HEK293 (cell line): ENCODE results near the gene CORO6.
A peak's percentile ranks its signal among the peaks of the same experiment; 100 is the strongest.

Experiments
- CTCF ChIA-PET: fragments of 350-600 bp; formaldehyde crosslinking; extraction: SDS; loops from one replicate; lab custom pipeline; 2021; ENCODE audit warnings: antibody characterized with exemption; lab: Yijun Ruan, JAX
- POLR2A ChIA-PET: fragments of 300-600 bp; formaldehyde crosslinking; extraction: SDS; loops from one replicate; lab custom pipeline; 2020; ENCODE audit warnings: antibody characterized with exemption, inconsistent platforms; lab: Yijun Ruan, JAX
- H3K27ac ChIP-seq: fragments of 200-500 bp; sonication (Bioruptor generic); 2 replicates; pipeline ENCODE4 v1.5.1; 2014; ENCODE audit warnings: low read depth, low read length, control low read depth, inconsistent platforms; ENCODE audit errors: extremely low read depth
- H3K36me3 ChIP-seq, 2 experiments: fragments of 200-500 bp in 1 of 2; sonication (Bioruptor generic) in 1 of 2; 1 replicate in 1 of 2; 2 replicates in 1 of 2; pipeline ENCODE4 v1.5.1; 2014 to 2017; ENCODE audit warnings: inconsistent platforms in 2 of 2, low read length in 2 of 2; ENCODE audit not compliant: control insufficient read depth in 2 of 2, insufficient read depth in 1 of 2
- H3K4me1 ChIP-seq: fragments of 200-500 bp; sonication (Bioruptor generic); 2 replicates; pipeline ENCODE4 v1.5.1; 2014; ENCODE audit warnings: mild to moderate bottlenecking, low read length, inconsistent platforms; ENCODE audit not compliant: control insufficient read depth, insufficient read depth
- H3K4me3 ChIP-seq: 2 replicates; pipeline ENCODE4 v1.5.1; 2011; ENCODE audit warnings: low read depth, mild to moderate bottlenecking, control low read depth, low read length, moderate library complexity
- H3K9me3 ChIP-seq: fragments of 200-500 bp; sonication (Bioruptor generic); 2 replicates; pipeline ENCODE4 v1.5.1; 2014; ENCODE audit warnings: low read depth, low read length, inconsistent platforms; ENCODE audit not compliant: control insufficient read depth, insufficient read depth
- GLIS2 ChIP-seq: fragments of 450-650 bp; formaldehyde crosslinking; IDR thresholded peaks from 2 replicates; pipeline ENCODE4 v1.5.1; 2016; ENCODE audit warnings: missing biosample characterization, missing genetic modification characterization
- KLF10 ChIP-seq: fragments of 450-650 bp; IDR thresholded peaks from 2 replicates; pipeline ENCODE4 v1.5.1; 2018; ENCODE audit warnings: missing biosample characterization, mild to moderate bottlenecking, missing genetic modification characterization
- KLF9 ChIP-seq: fragments of 450-650 bp; formaldehyde crosslinking; IDR thresholded peaks from 2 replicates; pipeline ENCODE4 v1.5.1; 2016; ENCODE audit warnings: missing biosample characterization, missing genetic modification characterization, low read depth
- MEIS1 ChIP-seq: sonication (generic); formaldehyde crosslinking; IDR thresholded peaks from 2 replicates; pipeline ENCODE4 v1.8.1; 2022; ENCODE audit warnings: missing genetic modification reagents, mild to moderate bottlenecking, borderline replicate concordance
- SP2 ChIP-seq: fragments of 450-650 bp; formaldehyde crosslinking; IDR thresholded peaks from 2 replicates; pipeline ENCODE4 v1.5.1; 2016; ENCODE audit warnings: missing biosample characterization, missing genetic modification characterization
- SP3 ChIP-seq: fragments of 450-650 bp; formaldehyde crosslinking; IDR thresholded peaks from 2 replicates; pipeline ENCODE4 v1.5.1; 2016; ENCODE audit warnings: missing biosample characterization, missing genetic modification characterization
- SP7 ChIP-seq: fragments of 450-650 bp; formaldehyde crosslinking; IDR thresholded peaks from 2 replicates; pipeline ENCODE4 v1.5.1; 2016; ENCODE audit warnings: missing biosample characterization, missing genetic modification characterization
- ZBTB1 ChIP-seq: fragments of 450-650 bp; formaldehyde crosslinking; IDR thresholded peaks from 2 replicates; pipeline ENCODE4 v1.5.1; 2016; ENCODE audit warnings: missing biosample characterization, missing genetic modification characterization
- ZBTB17 ChIP-seq: fragments of 450-650 bp; formaldehyde crosslinking; IDR thresholded peaks from 2 replicates; pipeline ENCODE4 v1.5.1; 2016; ENCODE audit warnings: missing biosample characterization, missing genetic modification characterization
- ZBTB8A ChIP-seq: fragments of 450-650 bp; formaldehyde crosslinking; IDR thresholded peaks from 2 replicates; pipeline ENCODE4 v1.5.1; 2016; ENCODE audit warnings: missing biosample characterization, missing genetic modification characterization
- ZFP69B ChIP-seq: fragments of 450-650 bp; formaldehyde crosslinking; IDR thresholded peaks from 2 replicates; pipeline ENCODE4 v1.5.1; 2016; ENCODE audit warnings: missing biosample characterization, missing genetic modification characterization
- ZNF16 ChIP-seq: fragments of 450-650 bp; formaldehyde crosslinking; IDR thresholded peaks from 2 replicates; pipeline ENCODE4 v1.5.1; 2016; ENCODE audit warnings: low read depth, missing biosample characterization, missing genetic modification characterization
- ZNF175 ChIP-seq: fragments of 450-650 bp; formaldehyde crosslinking; IDR thresholded peaks from 2 replicates; pipeline ENCODE4 v1.5.1; 2016; ENCODE audit warnings: missing biosample characterization, missing genetic modification characterization
- ZNF184 ChIP-seq: fragments of 450-650 bp; IDR thresholded peaks from 2 replicates; pipeline ENCODE4 v1.5.1; 2018; ENCODE audit warnings: missing biosample characterization, mild to moderate bottlenecking, missing genetic modification characterization
- ZNF214 ChIP-seq: fragments of 450-650 bp; formaldehyde crosslinking; IDR thresholded peaks from 2 replicates; pipeline ENCODE4 v1.5.1; 2017; ENCODE audit warnings: missing biosample characterization, mild to moderate bottlenecking, missing genetic modification characterization, borderline replicate concordance
- ZNF324 ChIP-seq: fragments of 450-650 bp; formaldehyde crosslinking; IDR thresholded peaks from 2 replicates; pipeline ENCODE4 v1.5.1; 2016; ENCODE audit warnings: missing biosample characterization, missing genetic modification characterization
- ZNF341 ChIP-seq: fragments of 450-650 bp; formaldehyde crosslinking; IDR thresholded peaks from 2 replicates; pipeline ENCODE4; 2016; ENCODE audit warnings: low read depth, missing biosample characterization, missing genetic modification characterization
- ZNF350 ChIP-seq: fragments of 450-650 bp; formaldehyde crosslinking; IDR thresholded peaks from 2 replicates; pipeline ENCODE4 v1.5.0; 2017; ENCODE audit warnings: missing biosample characterization, mild to moderate bottlenecking, missing genetic modification characterization
- ZNF423 ChIP-seq: fragments of 450-650 bp; formaldehyde crosslinking; IDR thresholded peaks from 2 replicates; pipeline ENCODE4 v1.5.1; 2016; ENCODE audit warnings: missing biosample characterization, missing genetic modification characterization
- ZNF529 ChIP-seq: fragments of 450-650 bp; formaldehyde crosslinking; IDR thresholded peaks from 2 replicates; pipeline ENCODE4 v1.5.1; 2017; ENCODE audit warnings: missing genetic modification characterization, missing biosample characterization; ENCODE audit not compliant: insufficient replicate concordance
- ZNF585B ChIP-seq: fragments of 450-650 bp; formaldehyde crosslinking; IDR thresholded peaks from 2 replicates; pipeline ENCODE4 v1.5.1; 2016; ENCODE audit warnings: missing biosample characterization, missing genetic modification characterization
- ZNF629 ChIP-seq: fragments of 450-650 bp; formaldehyde crosslinking; IDR thresholded peaks from 2 replicates; pipeline ENCODE4 v1.5.1; 2017; ENCODE audit warnings: missing biosample characterization, missing genetic modification characterization
- ZNF660 ChIP-seq: fragments of 450-650 bp; IDR thresholded peaks from 2 replicates; pipeline ENCODE4 v1.5.1; 2018; ENCODE audit warnings: missing biosample characterization, mild to moderate bottlenecking, missing genetic modification characterization
- ZNF707 ChIP-seq: fragments of 450-650 bp; formaldehyde crosslinking; IDR thresholded peaks from 2 replicates; pipeline ENCODE4 v1.5.1; 2016; ENCODE audit warnings: missing biosample characterization, missing genetic modification characterization
- ZNF791 ChIP-seq: fragments of 450-650 bp; formaldehyde crosslinking; IDR thresholded peaks from 2 replicates; pipeline ENCODE4 v1.5.1; 2016; ENCODE audit warnings: missing biosample characterization, missing genetic modification characterization
- TF ChIP-seq, protein P1 (sequence below): fragments of 450-650 bp; formaldehyde crosslinking; IDR thresholded peaks from 2 replicates; pipeline ENCODE4 v1.5.1; 2016; ENCODE audit warnings: missing biosample characterization, missing genetic modification characterization
- TF ChIP-seq, protein P2 (sequence below): fragments of 450-650 bp; formaldehyde crosslinking; IDR thresholded peaks from 2 replicates; pipeline ENCODE4 v1.5.1; 2017; ENCODE audit warnings: missing biosample characterization, missing genetic modification characterization
- TF ChIP-seq, protein P3 (sequence below): fragments of 450-650 bp; formaldehyde crosslinking; IDR thresholded peaks from 2 replicates; pipeline ENCODE4 v1.5.1; 2016; ENCODE audit warnings: missing biosample characterization, missing genetic modification characterization
- TF ChIP-seq, protein P4 (sequence below): fragments of 450-650 bp; formaldehyde crosslinking; IDR thresholded peaks from 2 replicates; pipeline ENCODE4 v1.5.1; 2016; ENCODE audit warnings: missing biosample characterization, missing genetic modification characterization

CORO6 gene

DNA sequence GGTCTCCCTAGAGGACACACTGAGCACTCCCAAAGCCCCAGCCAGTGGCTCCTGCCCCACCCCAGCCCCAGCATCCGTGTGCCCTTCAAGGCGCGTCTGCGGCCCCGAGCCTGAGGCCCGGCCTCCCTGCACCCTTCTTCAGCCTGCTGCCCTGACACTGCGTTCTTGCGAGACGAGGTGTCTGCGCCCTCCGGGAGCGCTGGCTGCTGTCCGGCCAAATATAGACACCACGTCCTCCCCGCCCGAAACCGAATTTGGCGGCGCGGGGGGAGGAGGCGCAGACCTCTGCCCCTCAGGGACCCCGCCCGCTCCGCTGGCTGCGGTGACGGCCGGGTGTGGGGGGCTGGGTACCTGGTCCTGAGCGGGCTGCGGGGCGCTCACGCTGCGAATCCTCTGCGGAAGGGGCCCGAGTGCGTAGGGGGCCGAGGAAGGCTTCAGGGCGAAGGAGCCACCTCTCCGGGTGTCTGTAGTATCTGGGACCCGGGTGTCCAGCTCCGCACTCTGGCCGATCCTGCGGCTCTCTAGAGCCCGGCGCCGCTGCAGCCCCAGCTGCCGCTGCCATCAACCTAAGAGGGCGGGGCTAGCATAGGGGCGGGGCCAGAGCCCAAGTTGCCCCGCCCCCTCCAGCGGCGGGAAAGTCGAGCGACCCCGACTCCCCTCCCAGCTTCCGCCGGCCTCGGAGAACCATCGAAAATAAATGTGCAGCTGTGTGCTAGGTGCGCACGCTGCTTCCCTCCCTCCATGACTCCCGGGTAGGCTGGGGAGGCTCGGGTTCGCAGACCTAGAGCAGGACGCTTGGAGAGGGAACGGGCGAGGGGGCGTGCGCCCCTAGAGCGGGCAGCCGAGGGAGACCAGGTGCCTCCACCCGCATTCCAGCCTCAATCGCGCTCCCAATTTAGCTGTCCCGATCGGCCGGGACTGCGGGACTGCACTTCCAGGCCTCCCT lies at the start of gene CORO6:
CORO6 (minus strand) TSS at position 576 of the 946 bp plus-strand sequence. CDS start 1,491 bp downstream, outside the sequence.
- Histone ChIP-seq H3K27ac (peak within 1 kb of the TSS; percentile 40; the same call in 1 of the 2 replicates), H3K4me3 (peak within 1 kb of the TSS; percentile 75), H3K4me1 (peaks cover 12% of the 10 kb centered on the region), H3K9me3 (no peaks in the 10 kb centered on the region), H3K36me3 (no peaks in the 10 kb centered on the region)
- CTCF ChIA-PET = interaction anchor here (0.5 to 1.4 kb wide), 5 partner anchors 13 to 505 kb away, joined by 3 to 6 read pairs (median 4); partner anchors contain the start of gene ANKRD13B
- POLR2A ChIA-PET = interaction anchor here (0.6 to 1.8 kb wide), 8 partner anchors 16 to 455 kb away, joined by 3 to 11 read pairs (median 4); partner anchors contain the start of gene ANKRD13B
- TF ChIP-seq, protein P1, sequence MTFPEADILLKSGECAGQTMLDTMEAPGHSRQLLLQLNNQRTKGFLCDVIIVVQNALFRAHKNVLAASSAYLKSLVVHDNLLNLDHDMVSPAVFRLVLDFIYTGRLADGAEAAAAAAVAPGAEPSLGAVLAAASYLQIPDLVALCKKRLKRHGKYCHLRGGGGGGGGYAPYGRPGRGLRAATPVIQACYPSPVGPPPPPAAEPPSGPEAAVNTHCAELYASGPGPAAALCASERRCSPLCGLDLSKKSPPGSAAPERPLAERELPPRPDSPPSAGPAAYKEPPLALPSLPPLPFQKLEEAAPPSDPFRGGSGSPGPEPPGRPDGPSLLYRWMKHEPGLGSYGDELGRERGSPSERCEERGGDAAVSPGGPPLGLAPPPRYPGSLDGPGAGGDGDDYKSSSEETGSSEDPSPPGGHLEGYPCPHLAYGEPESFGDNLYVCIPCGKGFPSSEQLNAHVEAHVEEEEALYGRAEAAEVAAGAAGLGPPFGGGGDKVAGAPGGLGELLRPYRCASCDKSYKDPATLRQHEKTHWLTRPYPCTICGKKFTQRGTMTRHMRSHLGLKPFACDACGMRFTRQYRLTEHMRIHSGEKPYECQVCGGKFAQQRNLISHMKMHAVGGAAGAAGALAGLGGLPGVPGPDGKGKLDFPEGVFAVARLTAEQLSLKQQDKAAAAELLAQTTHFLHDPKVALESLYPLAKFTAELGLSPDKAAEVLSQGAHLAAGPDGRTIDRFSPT (tag by site-specific recombination) = peak; percentile 71
- TF ChIP-seq SP7 (tag by site-specific recombination) (no peak), SP2 (peak; percentile 78), ZNF629 (tag by site-specific recombination) (peak; percentile 46; the same call in 1 of the 2 replicates), ZNF175 (tag by site-specific recombination) (no peak), ZNF529 (no peak), KLF10 (tag by site-specific recombination) (peak; percentile 22; the same call in 1 of the 2 replicates), ZNF16 (tag by site-specific recombination) (no peak), ZBTB1 (tag by site-specific recombination) (no peak), GLIS2 (tag by site-specific recombination) (peak; percentile 5; the same call in 1 of the 2 replicates), ZNF324 (tag by site-specific recombination) (no peak), ZNF341 (tag by site-specific recombination) (peak; percentile 63), KLF9 (tag by site-specific recombination) (peak; percentile 90), ZFP69B (tag by site-specific recombination) (no peak), ZNF791 (tag by site-specific recombination) (no peak), ZNF660 (tag by site-specific recombination) (no peak), ZBTB8A (tag by site-specific recombination) (peak; percentile 89), SP3 (tag by site-specific recombination) (peak; percentile 89), ZNF707 (no peak), ZBTB17 (tag by site-specific recombination) (peak; percentile 90), ZNF423 (no peak), ZNF184 (tag by site-specific recombination) (0 out of 2 replicates have a peak, but pooled peaks have one; percentile 9), ZNF585B (tag by site-specific recombination) (no peak), ZNF214 (tag by site-specific recombination) (no peak), MEIS1 (CRISPR knock-in tag) (no peak), ZNF350 (tag by site-specific recombination) (no peak)
- TF ChIP-seq, protein P2, sequence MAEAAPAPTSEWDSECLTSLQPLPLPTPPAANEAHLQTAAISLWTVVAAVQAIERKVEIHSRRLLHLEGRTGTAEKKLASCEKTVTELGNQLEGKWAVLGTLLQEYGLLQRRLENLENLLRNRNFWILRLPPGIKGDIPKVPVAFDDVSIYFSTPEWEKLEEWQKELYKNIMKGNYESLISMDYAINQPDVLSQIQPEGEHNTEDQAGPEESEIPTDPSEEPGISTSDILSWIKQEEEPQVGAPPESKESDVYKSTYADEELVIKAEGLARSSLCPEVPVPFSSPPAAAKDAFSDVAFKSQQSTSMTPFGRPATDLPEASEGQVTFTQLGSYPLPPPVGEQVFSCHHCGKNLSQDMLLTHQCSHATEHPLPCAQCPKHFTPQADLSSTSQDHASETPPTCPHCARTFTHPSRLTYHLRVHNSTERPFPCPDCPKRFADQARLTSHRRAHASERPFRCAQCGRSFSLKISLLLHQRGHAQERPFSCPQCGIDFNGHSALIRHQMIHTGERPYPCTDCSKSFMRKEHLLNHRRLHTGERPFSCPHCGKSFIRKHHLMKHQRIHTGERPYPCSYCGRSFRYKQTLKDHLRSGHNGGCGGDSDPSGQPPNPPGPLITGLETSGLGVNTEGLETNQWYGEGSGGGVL (tag by site-specific recombination) = peak; percentile 80
- TF ChIP-seq, protein P3, sequence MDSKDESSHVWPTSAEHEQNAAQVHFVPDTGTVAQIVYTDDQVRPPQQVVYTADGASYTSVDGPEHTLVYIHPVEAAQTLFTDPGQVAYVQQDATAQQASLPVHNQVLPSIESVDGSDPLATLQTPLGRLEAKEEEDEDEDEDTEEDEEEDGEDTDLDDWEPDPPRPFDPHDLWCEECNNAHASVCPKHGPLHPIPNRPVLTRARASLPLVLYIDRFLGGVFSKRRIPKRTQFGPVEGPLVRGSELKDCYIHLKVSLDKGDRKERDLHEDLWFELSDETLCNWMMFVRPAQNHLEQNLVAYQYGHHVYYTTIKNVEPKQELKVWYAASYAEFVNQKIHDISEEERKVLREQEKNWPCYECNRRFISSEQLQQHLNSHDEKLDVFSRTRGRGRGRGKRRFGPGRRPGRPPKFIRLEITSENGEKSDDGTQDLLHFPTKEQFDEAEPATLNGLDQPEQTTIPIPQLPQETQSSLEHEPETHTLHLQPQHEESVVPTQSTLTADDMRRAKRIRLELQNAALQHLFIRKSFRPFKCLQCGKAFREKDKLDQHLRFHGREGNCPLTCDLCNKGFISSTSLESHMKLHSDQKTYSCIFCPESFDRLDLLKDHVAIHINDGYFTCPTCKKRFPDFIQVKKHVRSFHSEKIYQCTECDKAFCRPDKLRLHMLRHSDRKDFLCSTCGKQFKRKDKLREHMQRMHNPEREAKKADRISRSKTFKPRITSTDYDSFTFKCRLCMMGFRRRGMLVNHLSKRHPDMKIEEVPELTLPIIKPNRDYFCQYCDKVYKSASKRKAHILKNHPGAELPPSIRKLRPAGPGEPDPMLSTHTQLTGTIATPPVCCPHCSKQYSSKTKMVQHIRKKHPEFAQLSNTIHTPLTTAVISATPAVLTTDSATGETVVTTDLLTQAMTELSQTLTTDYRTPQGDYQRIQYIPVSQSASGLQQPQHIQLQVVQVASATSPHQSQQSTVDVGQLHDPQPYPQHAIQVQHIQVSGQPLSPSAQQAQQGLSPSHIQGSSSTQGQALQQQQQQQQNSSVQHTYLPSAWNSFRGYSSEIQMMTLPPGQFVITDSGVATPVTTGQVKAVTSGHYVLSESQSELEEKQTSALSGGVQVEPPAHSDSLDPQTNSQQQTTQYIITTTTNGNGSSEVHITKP = peak; percentile 48; the same call in 1 of the 2 replicates
- TF ChIP-seq, protein P4, sequence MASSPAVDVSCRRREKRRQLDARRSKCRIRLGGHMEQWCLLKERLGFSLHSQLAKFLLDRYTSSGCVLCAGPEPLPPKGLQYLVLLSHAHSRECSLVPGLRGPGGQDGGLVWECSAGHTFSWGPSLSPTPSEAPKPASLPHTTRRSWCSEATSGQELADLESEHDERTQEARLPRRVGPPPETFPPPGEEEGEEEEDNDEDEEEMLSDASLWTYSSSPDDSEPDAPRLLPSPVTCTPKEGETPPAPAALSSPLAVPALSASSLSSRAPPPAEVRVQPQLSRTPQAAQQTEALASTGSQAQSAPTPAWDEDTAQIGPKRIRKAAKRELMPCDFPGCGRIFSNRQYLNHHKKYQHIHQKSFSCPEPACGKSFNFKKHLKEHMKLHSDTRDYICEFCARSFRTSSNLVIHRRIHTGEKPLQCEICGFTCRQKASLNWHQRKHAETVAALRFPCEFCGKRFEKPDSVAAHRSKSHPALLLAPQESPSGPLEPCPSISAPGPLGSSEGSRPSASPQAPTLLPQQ (tag by site-specific recombination) = no peak
